ENCODE data around the gene THAP3. TPM values are rescaled to one million over a fixed set of nuclear protein-coding genes. Genes with fewer than 3 reads are reported as not detected.

THAP3 gene
- total and polyA plus RNA-seq, 9 of the 15 experiments (the other 6 are each of a cell fraction or from before 2014, with no cell fraction given), result 1.9 to 31.2 (median 18.2) TPM

DNA sequence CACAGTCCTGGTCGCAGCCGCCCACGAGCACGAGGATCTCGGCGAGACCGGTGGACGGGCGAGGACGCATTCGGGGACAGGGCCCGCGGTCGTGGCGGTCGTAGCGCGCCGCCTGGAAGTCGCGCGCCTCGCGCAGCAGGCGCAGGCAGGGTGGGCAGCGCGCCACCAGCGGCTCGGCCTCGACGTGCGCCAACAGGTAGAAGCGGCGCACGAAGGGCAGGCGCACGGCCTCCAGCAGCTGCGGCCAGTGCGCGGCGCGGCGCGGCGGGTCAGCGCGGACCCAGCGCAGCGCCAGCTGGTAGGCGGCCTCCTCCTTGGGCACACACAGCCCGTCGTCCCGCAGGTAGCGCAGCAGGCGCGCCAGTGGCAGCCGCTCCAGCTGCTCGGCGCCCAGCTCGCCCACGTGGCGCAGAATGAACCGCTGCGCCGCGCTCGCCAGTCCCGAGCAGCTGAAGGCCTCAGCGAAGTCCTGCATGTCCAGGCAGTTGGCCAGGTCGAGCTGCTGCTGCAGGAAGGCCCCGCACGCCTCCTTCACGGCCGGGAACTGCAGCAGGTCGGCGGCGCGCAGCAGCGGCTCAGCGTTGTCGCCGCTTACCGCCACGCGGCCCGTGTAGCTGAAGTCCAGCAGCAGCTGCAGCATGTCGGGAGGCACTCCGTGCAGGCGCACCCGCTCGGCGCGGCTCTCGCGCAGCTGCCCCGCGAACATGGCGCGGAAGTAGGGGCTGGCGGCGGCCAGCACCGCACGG is 22.6 kb upstream of the THAP3 start (continued):
- no peak for TF ChIP-seq ZBTB17 (CRISPR knock-in tag; IDR thresholded peaks at IDR 0.05)
- TF ChIP-seq SMARCC2 (IDR thresholded peaks at IDR 0.05; ENCODE audit: low read depth), result no peak
- no peak for TF ChIP-seq YBX1 (IDR thresholded peaks at IDR 0.05)
- peak in 1 of 2 experiments; percentile 36; a peak in 1 of 3 replicates for TF ChIP-seq CBX3 (IDR thresholded peaks at IDR 0.05; ENCODE audit: borderline replicate concordance in 1 of 2, low read length in 2 of 2)
- TF ChIP-seq EZH2 (IDR thresholded peaks at IDR 0.05; ENCODE audit: borderline replicate concordance, low read depth, low read length), result no peak
- no peak for TF ChIP-seq ZNF324 (CRISPR knock-in tag; IDR thresholded peaks at IDR 0.05)
- no peak for TF ChIP-seq RAD51 (IDR thresholded peaks at IDR 0.05; ENCODE audit: borderline replicate concordance, low read depth)
- TF ChIP-seq SETDB1 (IDR thresholded peaks at IDR 0.05; ENCODE audit: low read length), result no peak
- TF ChIP-seq ZBTB26 (CRISPR knock-in tag; IDR thresholded peaks at IDR 0.05), result no peak
- TF ChIP-seq ZNF668 (CRISPR knock-in tag; IDR thresholded peaks at IDR 0.05), result no peak
- TF ChIP-seq SIN3A (IDR thresholded peaks at IDR 0.05; ENCODE audit: borderline replicate concordance in 2 of 2, control insufficient read depth in 1 of 2, low read depth in 2 of 2, low read length in 2 of 2), result peak in 1 of 2 experiments; percentile 8; a peak in 2 of 4 replicates
- TF ChIP-seq ERF (CRISPR knock-in tag; IDR thresholded peaks at IDR 0.05), result 0 out of 2 replicates have a peak, but pooled peaks have one; percentile 77
- TF ChIP-seq SOX6 (IDR thresholded peaks at IDR 0.05), result no peak
- TF ChIP-seq KLF6 (CRISPR knock-in tag; IDR thresholded peaks at IDR 0.05; ENCODE audit: borderline replicate concordance), result no peak
- TF ChIP-seq, protein P1, sequence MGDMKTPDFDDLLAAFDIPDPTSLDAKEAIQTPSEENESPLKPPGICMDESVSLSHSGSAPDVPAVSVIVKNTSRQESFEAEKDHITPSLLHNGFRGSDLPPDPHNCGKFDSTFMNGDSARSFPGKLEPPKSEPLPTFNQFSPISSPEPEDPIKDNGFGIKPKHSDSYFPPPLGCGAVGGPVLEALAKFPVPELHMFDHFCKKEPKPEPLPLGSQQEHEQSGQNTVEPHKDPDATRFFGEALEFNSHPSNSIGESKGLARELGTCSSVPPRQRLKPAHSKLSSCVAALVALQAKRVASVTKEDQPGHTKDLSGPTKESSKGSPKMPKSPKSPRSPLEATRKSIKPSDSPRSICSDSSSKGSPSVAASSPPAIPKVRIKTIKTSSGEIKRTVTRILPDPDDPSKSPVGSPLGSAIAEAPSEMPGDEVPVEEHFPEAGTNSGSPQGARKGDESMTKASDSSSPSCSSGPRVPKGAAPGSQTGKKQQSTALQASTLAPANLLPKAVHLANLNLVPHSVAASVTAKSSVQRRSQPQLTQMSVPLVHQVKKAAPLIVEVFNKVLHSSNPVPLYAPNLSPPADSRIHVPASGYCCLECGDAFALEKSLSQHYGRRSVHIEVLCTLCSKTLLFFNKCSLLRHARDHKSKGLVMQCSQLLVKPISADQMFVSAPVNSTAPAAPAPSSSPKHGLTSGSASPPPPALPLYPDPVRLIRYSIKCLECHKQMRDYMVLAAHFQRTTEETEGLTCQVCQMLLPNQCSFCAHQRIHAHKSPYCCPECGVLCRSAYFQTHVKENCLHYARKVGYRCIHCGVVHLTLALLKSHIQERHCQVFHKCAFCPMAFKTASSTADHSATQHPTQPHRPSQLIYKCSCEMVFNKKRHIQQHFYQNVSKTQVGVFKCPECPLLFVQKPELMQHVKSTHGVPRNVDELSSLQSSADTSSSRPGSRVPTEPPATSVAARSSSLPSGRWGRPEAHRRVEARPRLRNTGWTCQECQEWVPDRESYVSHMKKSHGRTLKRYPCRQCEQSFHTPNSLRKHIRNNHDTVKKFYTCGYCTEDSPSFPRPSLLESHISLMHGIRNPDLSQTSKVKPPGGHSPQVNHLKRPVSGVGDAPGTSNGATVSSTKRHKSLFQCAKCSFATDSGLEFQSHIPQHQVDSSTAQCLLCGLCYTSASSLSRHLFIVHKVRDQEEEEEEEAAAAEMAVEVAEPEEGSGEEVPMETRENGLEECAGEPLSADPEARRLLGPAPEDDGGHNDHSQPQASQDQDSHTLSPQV (IDR thresholded peaks at IDR 0.05), result peak; percentile 50
- TF ChIP-seq ZNF644 (tag; IDR thresholded peaks at IDR 0.05; ENCODE audit: low read depth), result no peak
- peak; percentile 3; the same call in 1 of the 2 replicates for TF ChIP-seq ETV5 (CRISPR knock-in tag; IDR thresholded peaks at IDR 0.05; ENCODE audit: low read depth)
- TF ChIP-seq NRF1 (conservative IDR thresholded peaks at IDR 0.05 in 1 of 2, IDR thresholded peaks at IDR 0.05 in 1 of 2), result peak; percentile 83 to 85
- no peak for TF ChIP-seq FOXA1 (IDR thresholded peaks at IDR 0.05; ENCODE audit: borderline replicate concordance)
- no peak for TF ChIP-seq COPS2 (conservative IDR thresholded peaks at IDR 0.05)
- peak; percentile 69; the same call in 1 of the 2 replicates for TF ChIP-seq ELF1 (tag; IDR thresholded peaks at IDR 0.05)
- no peak for TF ChIP-seq ZNF655 (CRISPR knock-in tag; IDR thresholded peaks at IDR 0.05)
- peak; percentile 10 for TF ChIP-seq ETS2 (tag; IDR thresholded peaks at IDR 0.05; ENCODE audit: borderline replicate concordance, poor library complexity, severe bottlenecking)

All from K562 (cell line).